HG02798 (cell line): Measurements from ENCODE around the gene CD99L2.

Source experiments
- ATAC-seq: cut with Tn5 transposase; IDR thresholded peaks from one replicate; pipeline ENCODE4 v1.9.1; 2021; ENCODE audit warnings: mild to moderate bottlenecking; ENCODE audit not compliant: unreplicated experiment, poor library complexity

The CD99L2 gene

DNA sequence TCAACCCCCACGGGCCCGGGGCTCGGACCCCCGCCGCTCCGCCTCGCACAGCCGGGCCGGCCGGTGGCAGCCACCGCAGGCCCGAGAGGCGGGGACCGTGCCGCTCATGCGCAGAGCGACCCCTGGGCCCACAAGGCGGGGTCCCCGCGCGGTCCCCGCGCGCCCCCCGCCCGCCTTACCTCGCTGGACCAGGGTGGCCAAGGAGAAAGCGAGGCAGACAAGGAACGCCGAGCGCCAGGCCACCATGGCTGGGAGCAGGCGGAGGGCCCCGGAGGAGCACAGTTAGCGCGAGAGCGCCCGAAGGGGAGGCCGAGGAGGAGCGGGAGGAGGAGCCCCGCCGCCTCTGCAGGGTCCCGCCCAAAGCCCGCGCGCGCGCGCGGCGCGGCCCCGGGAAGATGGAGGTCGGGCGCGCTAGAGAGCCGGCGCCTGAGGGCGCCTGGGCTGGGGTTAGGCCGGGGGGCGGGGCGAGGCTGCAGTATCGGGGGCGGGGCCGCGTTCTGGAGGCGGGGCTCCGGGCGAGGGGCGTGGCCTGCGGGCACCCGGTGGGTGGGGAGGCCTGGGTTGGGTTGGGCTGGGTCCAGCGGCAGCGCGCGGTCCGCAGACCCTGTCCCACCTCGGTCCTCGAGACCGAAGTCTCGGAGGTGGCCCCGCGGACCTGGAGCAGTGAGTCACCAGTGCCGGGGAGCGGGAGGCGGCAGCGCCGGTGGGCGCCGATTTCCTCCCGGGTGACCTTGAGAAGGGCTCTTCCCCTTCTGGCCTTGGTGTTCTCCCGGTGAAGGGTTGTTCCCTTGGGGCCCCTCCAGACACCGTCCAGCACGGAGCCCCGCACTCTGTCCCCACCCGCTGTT is at the start of gene CD99L2:
CD99L2 (minus strand) TSS at position 326 of the 848 bp plus-strand sequence; CDS start at position 246, 80 bp downstream.
- peak; percentile 95 for ATAC-seq

DNA sequence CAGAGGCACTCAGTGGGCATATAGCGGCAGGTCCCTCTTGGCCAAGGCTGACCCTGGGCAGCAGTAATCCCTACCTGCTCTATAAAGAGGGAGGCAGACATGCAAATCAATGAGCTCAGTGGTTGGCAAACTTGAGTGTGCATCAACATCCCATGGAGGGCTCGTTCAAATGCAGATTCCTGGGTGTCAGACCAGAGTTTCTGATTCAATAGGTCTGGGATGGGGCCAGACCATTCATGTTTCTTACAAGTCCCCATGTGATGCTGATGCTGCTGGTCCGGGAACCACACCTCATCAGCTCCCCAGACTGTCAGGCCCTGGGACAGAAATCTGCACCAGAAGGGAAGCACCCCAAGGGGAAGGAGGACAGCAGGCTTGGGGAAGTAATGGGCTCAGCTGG is 45.8 kb upstream of the CD99L2 start:
- no peak for ATAC-seq

GRCh38 chrX:150942942-150943594 is 44.6 kb upstream of the CD99L2 start:
- ATAC-seq = no peak

- ATAC-seq = no peak
Measured at GRCh38 chrX:150941580-150941979, 43.1 kb upstream of the CD99L2 start.

GRCh38 chrX:150940844-150941495 is 42.5 kb upstream of the CD99L2 start:
- no peak for ATAC-seq

DNA sequence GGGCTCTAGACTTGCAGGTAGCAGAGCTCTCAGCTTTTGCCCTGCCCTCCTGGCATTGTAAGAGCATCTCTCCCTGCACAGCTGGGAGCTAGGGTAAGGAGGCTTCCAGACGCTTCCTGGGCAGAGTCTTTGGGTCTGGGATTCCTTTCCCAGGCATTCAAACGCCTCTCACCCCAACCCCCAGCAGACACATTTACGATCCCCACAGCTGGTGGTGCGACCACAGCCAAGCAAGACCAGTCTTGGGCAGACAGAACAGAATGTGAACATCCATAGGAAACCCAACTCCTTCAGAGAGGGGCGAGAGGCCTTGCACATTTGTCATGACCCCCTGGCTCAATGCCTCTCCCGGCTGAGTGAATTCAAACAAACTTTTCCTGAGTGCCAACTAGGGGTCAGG is 38.1 kb upstream of the CD99L2 start:
- ATAC-seq = no peak

DNA sequence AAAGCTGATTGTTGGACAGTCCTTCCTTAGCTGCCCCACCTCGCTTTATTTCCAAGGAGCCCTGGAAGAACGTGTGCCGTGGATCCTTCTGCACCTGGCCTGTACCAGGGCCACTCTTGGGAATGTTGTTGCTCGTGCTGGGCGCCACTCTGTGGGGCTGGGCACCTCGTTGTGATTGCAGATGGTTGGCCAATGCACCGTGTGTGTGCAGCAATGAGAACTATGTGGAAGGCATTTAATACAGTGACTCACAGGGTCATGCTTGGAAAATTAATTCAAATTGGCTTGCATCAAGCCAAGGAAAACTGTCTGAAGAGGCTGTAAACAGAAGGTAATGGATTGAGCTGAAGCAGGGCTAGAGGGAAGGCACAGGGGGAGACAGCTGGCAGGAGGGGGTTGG is 37.0 kb upstream of the CD99L2 start:
- no peak for ATAC-seq

- no peak for ATAC-seq
Measured at GRCh38 chrX:150934453-150934852, 36.0 kb upstream of the CD99L2 start.

GRCh38 chrX:150933945-150934350 is 35.5 kb upstream of the CD99L2 start:
- ATAC-seq = no peak

DNA sequence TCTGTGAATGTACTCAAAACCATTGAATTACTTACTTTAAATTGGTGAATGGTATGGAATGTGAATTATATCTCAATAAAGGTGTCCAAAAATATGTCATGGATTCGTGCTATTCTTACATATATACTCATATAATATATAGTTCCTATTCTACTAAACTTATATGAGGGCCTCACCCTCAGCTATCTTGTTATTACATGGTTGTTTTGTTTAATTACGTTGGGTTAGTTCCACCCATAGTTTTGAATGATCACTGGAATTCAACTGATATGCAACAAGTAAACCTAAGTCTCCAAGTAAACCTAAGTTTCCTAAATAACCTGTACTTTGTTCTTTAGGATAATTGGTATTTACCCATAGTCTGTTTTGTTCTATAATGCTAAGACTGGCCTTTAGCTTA is 30.6 kb upstream of the CD99L2 start:
- no peak for ATAC-seq

DNA sequence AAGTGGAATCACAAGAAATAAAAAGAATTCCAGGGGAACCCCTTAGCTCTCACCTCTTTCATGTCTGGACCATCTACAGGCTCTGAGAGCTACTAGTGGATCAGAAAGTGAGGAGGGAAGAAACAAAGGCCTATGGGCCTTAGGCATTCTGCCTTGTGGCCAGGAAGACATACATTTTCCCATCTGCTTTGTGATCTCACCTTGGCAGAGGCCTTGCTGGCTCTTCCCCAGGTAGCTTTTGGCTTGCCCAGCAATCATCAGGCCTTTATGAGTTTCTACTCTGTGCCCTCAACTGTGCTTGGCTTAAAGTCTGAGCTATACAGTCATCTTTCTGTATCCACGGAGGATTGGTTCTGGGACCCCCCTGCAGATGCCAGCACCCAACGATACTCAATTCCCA is 28.3 kb upstream of the CD99L2 start:
- no peak for ATAC-seq

DNA sequence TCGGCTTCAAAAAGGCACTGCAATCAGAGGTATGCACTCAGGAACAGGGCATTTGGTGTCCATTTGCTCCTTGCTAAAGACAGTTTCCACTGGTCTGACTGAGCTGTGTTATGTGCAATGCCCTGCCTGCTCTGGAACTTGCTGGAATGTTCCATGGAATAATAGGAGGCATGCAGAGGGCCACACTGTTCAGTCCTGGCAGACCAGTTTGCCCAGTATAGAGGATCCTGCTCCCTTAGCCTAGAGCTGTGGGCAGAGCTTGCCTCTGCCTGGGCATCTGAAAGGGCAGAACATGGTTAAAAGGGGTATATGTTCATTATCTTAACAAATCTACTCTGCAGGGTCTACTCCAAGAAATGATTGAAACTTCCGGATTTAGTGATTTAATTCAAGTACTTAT is 27.8 kb upstream of the CD99L2 start:
- ATAC-seq = no peak

DNA sequence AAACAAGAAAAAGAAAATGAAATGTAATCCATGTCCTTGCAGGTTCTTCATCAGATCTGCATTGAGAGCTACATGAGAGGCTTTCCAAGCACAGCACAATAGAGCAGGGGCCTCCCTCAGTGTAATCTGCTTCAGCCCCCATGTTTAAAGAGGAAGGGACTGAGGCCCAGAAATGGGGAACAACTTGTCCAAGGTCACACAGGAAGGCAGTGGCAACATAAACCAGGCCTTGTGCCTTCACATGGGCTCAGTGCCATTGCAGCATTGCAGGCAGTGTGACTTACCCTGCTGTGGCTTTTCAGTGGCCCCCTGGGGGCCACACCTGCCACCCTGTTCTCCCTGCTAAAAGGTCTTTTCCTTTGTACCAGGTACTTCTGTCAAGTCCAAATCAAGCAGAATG is 20.9 kb upstream of the CD99L2 start:
- ATAC-seq = no peak

GRCh38 chrX:150913511-150913910 is 15.0 kb upstream of the CD99L2 start:
- ATAC-seq = no peak

GRCh38 chrX:150907474-150907873 is 9.0 kb upstream of the CD99L2 start:
- no peak for ATAC-seq

- no peak for ATAC-seq
Measured at GRCh38 chrX:150906694-150907093, 8.2 kb upstream of the CD99L2 start.

DNA sequence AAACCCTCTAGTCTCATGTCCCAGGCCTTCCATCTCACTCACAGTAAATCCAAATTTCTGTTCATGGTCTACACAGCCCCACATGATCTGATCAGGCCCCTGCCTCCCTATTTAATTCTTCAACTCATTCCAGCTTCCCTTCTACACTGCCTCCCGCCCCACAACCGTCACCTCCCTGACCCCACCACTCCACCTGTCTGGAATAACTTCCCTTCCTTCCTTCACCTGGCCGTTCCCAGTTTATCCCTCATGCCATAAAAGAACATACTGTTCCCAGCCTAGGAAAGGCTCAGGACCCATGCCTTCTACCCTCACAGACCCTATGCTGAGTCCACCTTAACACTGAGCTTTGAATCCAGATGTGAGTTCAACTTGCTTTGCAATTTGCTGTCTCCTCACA is 6.8 kb upstream of the CD99L2 start:
- no peak for ATAC-seq

- ATAC-seq = no peak
Measured at GRCh38 chrX:150903110-150903508, 4.6 kb upstream of the CD99L2 start.

DNA sequence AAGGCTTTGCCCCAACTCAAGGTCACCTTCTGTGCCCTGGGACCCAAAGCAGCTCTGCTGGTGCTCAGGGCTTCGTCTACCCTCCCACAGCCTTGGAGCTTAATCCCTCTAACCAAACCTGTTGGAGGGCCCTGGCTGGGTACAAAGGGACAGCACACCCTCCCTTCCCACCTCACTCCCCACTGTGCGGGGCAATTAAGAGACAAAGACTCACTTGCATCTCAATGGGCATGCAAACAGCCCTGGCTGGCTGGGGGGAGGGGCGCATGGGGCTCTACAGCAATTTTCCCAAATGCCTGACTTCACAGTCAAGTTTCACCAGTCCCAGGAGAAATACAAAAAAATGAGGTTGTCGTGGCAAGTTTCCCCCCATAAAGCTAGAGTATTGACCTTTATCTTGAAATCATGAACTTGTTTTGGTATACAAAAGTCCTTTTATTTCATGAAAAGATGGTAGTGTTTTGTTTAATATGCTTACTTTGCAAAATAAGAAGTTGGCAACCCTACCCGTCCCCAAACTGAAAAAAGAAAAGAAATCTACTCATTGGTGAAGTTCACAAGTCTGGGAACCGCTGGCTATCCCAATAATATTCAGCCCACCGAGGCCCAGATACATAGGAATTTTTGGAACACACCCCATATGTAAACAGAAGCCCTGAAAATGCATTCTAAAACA is 4.1 kb upstream of the CD99L2 start:
- no peak for ATAC-seq

GRCh38 chrX:150899191-150899757 is 806 bp upstream of the CD99L2 start:
- ATAC-seq = peak; percentile 33
